ENCODE data around the gene MGLL. TPM values are rescaled to one million over a fixed set of nuclear protein-coding genes. Genes with fewer than 3 reads are reported as not detected.

The MGLL gene
- total and polyA plus RNA-seq, 4 donors, result 25.5 to 48.6 (median 37.9) TPM

DNA sequence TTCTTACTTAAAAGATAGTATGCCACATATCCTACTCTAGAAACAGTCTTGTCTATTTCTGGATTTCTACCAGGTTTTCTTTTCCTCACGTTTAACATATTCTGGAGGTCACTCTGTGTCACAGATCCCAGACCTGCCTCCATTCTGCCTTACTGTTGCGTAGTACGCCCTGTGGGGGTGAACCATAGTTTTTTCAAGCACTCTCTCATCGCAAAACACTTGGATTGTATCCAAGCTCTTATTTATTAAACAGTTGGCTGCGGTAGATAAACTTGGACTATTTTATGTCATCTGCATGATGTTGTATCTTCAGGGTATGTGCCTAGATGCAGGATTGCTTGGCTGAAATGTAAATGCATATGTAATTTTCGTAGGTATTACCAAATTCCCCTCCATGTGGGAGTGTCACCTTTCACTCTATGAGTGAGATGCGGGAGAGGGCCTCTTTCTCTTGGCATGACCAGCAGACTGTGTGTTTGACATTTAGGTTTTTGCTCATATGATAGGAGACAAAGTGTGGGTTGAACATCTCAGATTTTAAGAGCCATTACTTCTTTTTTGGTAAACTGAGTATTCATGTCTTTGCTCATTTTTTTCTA lies 93.8 kb downstream of the MGLL start:
- no peak for DNase-seq (ENCODE audit: low read depth in 4 of 6, low spot score in 6 of 6)
- H3K27ac ChIP-seq (ENCODE audit: low read depth, low read length), result no peak overlapping the region

GRCh38 chr3:127726894-127727293 lies 95.4 kb downstream of the MGLL start:
- Histone ChIP-seq H3K27ac (ENCODE audit: low read depth, low read length) (no peak overlapping the region), H3K4me3 (ENCODE audit: low read depth, low read length) (no peak overlapping the region), H3K4me1 (ENCODE audit: control insufficient read depth, insufficient read depth, low read length) (peaks cover 29% of the 10 kb centered on the region), H3K27me3 (ENCODE audit: control insufficient read depth, insufficient read depth, low read length) (no peaks in the 10 kb centered on the region), H3K36me3 (ENCODE audit: control insufficient read depth, insufficient read depth, low read length) (no peaks in the 10 kb centered on the region), H3K9me3 (ENCODE audit: control insufficient read depth, insufficient read depth, low read length) (no peaks in the 10 kb centered on the region)
- WGBS (ENCODE audit: insufficient coverage), result 100% methylated on average over 1 of the region's 3 CpGs
- DNase-seq (ENCODE audit: low read depth in 4 of 6, low spot score in 6 of 6), result no peak

More for the DNA sequence above, 93.8 kb downstream of the MGLL start:
- no peak overlapping the region for H3K4me3 ChIP-seq (ENCODE audit: low read depth, low read length)
- no peaks in the 10 kb centered on the region for H3K27me3 ChIP-seq (ENCODE audit: control insufficient read depth, insufficient read depth, low read length)
- no peaks in the 10 kb centered on the region for H3K9me3 ChIP-seq (ENCODE audit: control insufficient read depth, insufficient read depth, low read length)
- H3K4me1 ChIP-seq (ENCODE audit: control insufficient read depth, insufficient read depth, low read length), result peaks cover 22% of the 10 kb centered on the region
- 29% methylated on average over 1 of the region's 7 CpGs for WGBS (ENCODE audit: insufficient coverage)
- H3K36me3 ChIP-seq (ENCODE audit: control insufficient read depth, insufficient read depth, low read length), result no peaks in the 10 kb centered on the region

DNA sequence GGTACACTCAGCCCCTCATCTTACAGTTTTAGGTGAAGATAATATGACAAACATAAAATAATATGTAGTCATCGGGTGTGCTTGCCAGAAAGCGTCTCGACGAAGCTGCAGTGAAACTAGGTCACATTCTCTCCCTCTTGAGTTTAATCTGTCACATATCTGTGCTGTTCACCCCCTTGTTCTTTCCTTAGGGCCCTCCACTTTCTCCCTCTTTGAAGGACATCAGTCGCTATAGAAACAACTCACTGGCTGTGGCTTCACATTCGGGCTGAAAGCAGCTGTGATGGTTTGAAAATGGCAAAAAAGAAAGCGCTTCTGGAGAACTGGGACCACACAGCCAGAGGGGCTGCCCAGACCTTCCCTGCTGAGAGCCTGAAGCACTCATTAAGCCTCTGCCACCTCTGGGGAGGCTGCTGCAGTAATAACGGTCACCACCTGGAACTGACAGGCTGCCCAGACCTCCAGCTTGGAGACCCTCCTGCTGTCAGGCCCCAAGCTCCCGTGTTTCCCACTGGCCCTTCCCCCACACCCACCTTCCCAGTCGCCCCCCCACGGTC lies 99.2 kb downstream of the MGLL start:
- peak in 2 of 6 donors; percentile 78 to 82 for DNase-seq (ENCODE audit: low read depth in 4 of 6, low spot score in 6 of 6)
- Histone ChIP-seq H3K9me3 (ENCODE audit: control insufficient read depth, insufficient read depth, low read length) (no peaks in the 10 kb centered on the region), H3K27me3 (ENCODE audit: control insufficient read depth, insufficient read depth, low read length) (no peaks in the 10 kb centered on the region), H3K4me3 (ENCODE audit: low read depth, low read length) (no peak overlapping the region), H3K4me1 (ENCODE audit: control insufficient read depth, insufficient read depth, low read length) (peaks cover 33% of the 10 kb centered on the region), H3K36me3 (ENCODE audit: control insufficient read depth, insufficient read depth, low read length) (peaks cover 3% of the 10 kb centered on the region), H3K27ac (ENCODE audit: low read depth, low read length) (peak overlapping the region; percentile 11)
- WGBS (ENCODE audit: insufficient coverage), result 14% methylated on average over 10 of the region's 11 CpGs

DNA sequence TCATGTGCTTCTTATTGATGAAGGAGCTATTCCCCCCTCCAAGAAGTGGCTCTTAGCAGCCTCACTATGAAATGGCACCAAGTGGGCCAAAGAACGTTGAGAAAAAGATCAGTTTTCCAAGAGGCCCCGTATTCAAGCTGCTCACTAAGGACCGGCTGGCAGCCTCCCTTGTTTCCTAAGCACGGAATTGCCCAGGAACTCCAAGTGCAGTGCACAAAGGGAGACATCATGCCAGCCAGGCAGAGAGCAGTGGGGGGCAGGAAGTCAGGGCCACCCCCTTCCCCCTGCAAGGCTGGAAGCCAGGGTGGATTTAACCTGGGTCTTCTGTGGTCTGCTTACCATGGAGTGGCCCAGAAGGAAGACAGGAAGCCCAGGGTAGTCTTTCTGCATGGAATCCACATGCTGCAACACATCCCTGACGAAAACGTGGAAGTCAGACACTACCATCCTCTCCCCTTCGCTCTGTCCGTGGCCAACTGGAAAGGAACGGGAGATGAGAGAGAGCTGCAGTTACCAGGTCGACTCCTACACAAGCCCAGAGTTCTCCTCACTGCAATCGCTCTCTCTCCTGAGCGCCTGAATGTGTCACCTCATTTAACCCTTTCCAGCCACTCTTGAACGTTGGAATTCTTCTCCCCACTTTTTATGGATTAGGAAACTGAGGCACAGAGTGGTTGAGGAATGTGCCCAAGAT lies 100.1 kb downstream of the MGLL start:
- H3K36me3 ChIP-seq (ENCODE audit: control insufficient read depth, insufficient read depth, low read length), result peaks cover 3% of the 10 kb centered on the region
- peak in 2 of 6 donors; percentile 57 to 71 for DNase-seq (ENCODE audit: low read depth in 4 of 6, low spot score in 6 of 6)
- WGBS (ENCODE audit: insufficient coverage), result 31% methylated on average over 7 of the region's 13 CpGs
- H3K9me3 ChIP-seq (ENCODE audit: control insufficient read depth, insufficient read depth, low read length), result no peaks in the 10 kb centered on the region
- H3K27me3 ChIP-seq (ENCODE audit: control insufficient read depth, insufficient read depth, low read length), result no peaks in the 10 kb centered on the region
- H3K4me1 ChIP-seq (ENCODE audit: control insufficient read depth, insufficient read depth, low read length), result peaks cover 42% of the 10 kb centered on the region
- H3K27ac ChIP-seq (ENCODE audit: low read depth, low read length), result peak overlapping the region; percentile 11
- no peak overlapping the region for H3K4me3 ChIP-seq (ENCODE audit: low read depth, low read length)

DNA sequence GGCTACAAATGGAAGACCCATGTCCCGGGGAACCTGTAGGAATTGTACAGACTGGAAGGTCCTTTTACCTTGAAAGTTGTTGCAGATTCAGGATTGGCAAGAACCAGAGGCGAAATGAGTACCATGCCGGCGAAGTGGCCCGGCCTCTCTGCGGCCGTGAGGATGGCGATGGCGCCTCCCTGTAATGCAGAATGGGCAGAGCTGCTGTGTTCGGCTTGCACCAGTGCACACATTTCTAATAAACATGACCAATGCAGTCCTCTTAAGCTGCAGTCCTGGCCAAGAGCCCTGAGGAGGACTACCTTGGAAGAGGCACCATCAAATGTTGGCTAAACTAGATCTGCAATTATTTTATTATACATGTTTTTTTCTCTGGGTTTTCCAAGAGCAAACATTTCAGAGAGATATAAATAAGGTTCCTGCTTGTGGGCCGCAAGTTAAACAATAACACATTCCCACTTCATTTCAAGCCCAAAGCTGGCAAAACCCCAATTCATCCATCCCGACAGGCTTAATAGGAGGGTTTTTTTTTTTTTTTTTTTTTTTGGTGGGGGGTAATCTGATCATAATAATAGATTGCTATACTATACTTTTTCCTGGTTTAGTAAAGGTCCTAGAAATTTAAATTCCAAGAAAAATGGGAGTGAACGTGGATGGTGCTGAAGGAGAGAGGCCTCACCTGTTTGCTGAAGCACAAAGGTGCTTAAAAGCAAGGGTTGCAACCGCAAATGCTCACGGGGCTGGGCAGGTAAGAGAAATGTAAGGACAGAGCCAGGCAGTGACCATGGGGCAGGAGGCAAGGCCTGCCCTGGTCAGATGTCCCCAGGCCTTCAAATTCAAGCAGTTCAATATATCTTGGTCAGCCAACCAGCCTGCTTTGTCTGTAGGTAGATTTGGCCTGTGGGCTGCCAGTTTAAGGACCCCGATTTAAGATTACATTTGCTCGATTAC lies 101.1 kb downstream of the MGLL start:
- no peak overlapping the region for H3K4me3 ChIP-seq (ENCODE audit: low read depth, low read length)
- H3K9me3 ChIP-seq (ENCODE audit: control insufficient read depth, insufficient read depth, low read length), result no peaks in the 10 kb centered on the region
- H3K27ac ChIP-seq (ENCODE audit: low read depth, low read length), result no peak overlapping the region
- no peaks in the 10 kb centered on the region for H3K27me3 ChIP-seq (ENCODE audit: control insufficient read depth, insufficient read depth, low read length)
- peaks cover 42% of the 10 kb centered on the region for H3K4me1 ChIP-seq (ENCODE audit: control insufficient read depth, insufficient read depth, low read length)
- no peak for DNase-seq (ENCODE audit: low read depth in 4 of 6, low spot score in 6 of 6)
- 89% methylated on average over 13 of the region's 17 CpGs for WGBS (ENCODE audit: insufficient coverage)
- peaks cover 3% of the 10 kb centered on the region for H3K36me3 ChIP-seq (ENCODE audit: control insufficient read depth, insufficient read depth, low read length)

- 84% methylated on average over 12 of the region's 15 CpGs for WGBS (ENCODE audit: insufficient coverage)
- peaks cover 50% of the 10 kb centered on the region for H3K4me1 ChIP-seq (ENCODE audit: control insufficient read depth, insufficient read depth, low read length)
- H3K9me3 ChIP-seq (ENCODE audit: control insufficient read depth, insufficient read depth, low read length), result no peaks in the 10 kb centered on the region
- no peak overlapping the region for H3K4me3 ChIP-seq (ENCODE audit: low read depth, low read length)
- no peaks in the 10 kb centered on the region for H3K27me3 ChIP-seq (ENCODE audit: control insufficient read depth, insufficient read depth, low read length)
- H3K27ac ChIP-seq (ENCODE audit: low read depth, low read length), result no peak overlapping the region
- no peak for DNase-seq (ENCODE audit: low read depth in 4 of 6, low spot score in 6 of 6)
- H3K36me3 ChIP-seq (ENCODE audit: control insufficient read depth, insufficient read depth, low read length), result peaks cover 3% of the 10 kb centered on the region
Measured at GRCh38 chr3:127720161-127720823, 102.0 kb downstream of the MGLL start.

GRCh38 chr3:127719369-127719768 lies 102.9 kb downstream of the MGLL start:
- no peaks in the 10 kb centered on the region for H3K27me3 ChIP-seq (ENCODE audit: control insufficient read depth, insufficient read depth, low read length)
- no peak overlapping the region for H3K27ac ChIP-seq (ENCODE audit: low read depth, low read length)
- H3K9me3 ChIP-seq (ENCODE audit: control insufficient read depth, insufficient read depth, low read length), result no peaks in the 10 kb centered on the region
- 81% methylated on average over 5 of the region's 8 CpGs for WGBS (ENCODE audit: insufficient coverage)
- H3K4me1 ChIP-seq (ENCODE audit: control insufficient read depth, insufficient read depth, low read length), result peaks cover 55% of the 10 kb centered on the region
- no peak overlapping the region for H3K4me3 ChIP-seq (ENCODE audit: low read depth, low read length)
- H3K36me3 ChIP-seq (ENCODE audit: control insufficient read depth, insufficient read depth, low read length), result peaks cover 3% of the 10 kb centered on the region
- no peak for DNase-seq (ENCODE audit: low read depth in 4 of 6, low spot score in 6 of 6)

DNA sequence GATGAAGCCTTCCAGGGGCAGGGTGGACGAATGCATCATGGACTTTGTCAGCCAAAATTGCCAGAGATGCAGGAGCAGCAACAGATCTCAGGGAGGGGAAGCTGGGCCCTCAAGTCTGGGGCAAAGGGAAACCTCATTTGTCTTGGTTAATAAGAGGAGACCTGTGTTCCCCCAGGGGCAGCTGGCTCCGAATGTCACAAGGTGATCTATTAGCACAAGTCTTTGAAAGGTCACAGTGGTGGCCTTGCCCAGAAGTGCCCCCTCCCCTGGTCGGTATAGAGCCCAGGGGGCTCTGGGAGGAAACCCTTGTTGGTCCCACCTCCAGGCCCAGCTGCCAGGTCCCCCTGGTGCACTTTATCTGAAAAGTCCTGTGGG lies 103.4 kb downstream of the MGLL start:
- no peaks in the 10 kb centered on the region for H3K9me3 ChIP-seq (ENCODE audit: control insufficient read depth, insufficient read depth, low read length)
- no peak overlapping the region for H3K27ac ChIP-seq (ENCODE audit: low read depth, low read length)
- H3K4me1 ChIP-seq (ENCODE audit: control insufficient read depth, insufficient read depth, low read length), result peaks cover 60% of the 10 kb centered on the region
- no peak for DNase-seq (ENCODE audit: low read depth in 4 of 6, low spot score in 6 of 6)
- H3K27me3 ChIP-seq (ENCODE audit: control insufficient read depth, insufficient read depth, low read length), result no peaks in the 10 kb centered on the region
- peaks cover 3% of the 10 kb centered on the region for H3K36me3 ChIP-seq (ENCODE audit: control insufficient read depth, insufficient read depth, low read length)
- WGBS (ENCODE audit: insufficient coverage), result 70% methylated on average over 2 of the region's 3 CpGs
- H3K4me3 ChIP-seq (ENCODE audit: low read depth, low read length), result no peak overlapping the region

All from spinal cord (tissue), 10 donors.